Adrenal gland (tissue), 5 donors: ENCODE data around the gene MSLN.

Source experiments
- CTCF ChIP-seq, 6 experiments: fragments of 450-650 bp in 4 of 6; fragments of 200-600 bp in 2 of 6; sonication (generic) in 1 of 6; IDR thresholded peaks; 1 replicate in 5 of 6; 2 replicates in 1 of 6; pipeline versions ENCODE4 v1.5.1 to v1.8.0; 2016 to 2021; ENCODE audit warnings: antibody characterized with exemption in 6 of 6, mild to moderate bottlenecking in 2 of 6, moderate library complexity in 1 of 6
- POLR2A ChIP-seq, 2 donors: fragments of 450-650 bp; IDR thresholded peaks; one replicate each; pipeline ENCODE4 v1.6.1; 2017; ENCODE audit warnings: antibody characterized with exemption in 2 of 2, mild to moderate bottlenecking in 2 of 2, moderate library complexity in 1 of 2
- donor health status: DM: no; HTN: no; CAD: no.

- TF ChIP-seq CTCF (IDR thresholded peaks at IDR 0.05) (no peak), POLR2A (IDR thresholded peaks at IDR 0.05) (no peak)
Measured at GRCh38 chr16:778447-778846, 17.9 kb downstream of the MSLN start.
